Body of pancreas (tissue), 4 donors: ENCODE measurements around the gene CFDP1. TPM values are rescaled to one million over a fixed set of nuclear protein-coding genes. Genes with fewer than 3 reads are reported as not detected.

ENCODE experiments used
- ATAC-seq: fragments of 150-250 bp; one replicate; pipeline ENCODE4 v1.9.1; 2016
- DNase-seq, 4 donors: peaks; one replicate each; pipeline ENCODE4 v3.0.0-alpha.2; 2019
- H3K27ac ChIP-seq, 4 donors: fragments of 200-600 bp; sonication (generic); 1 replicate in 3 of 4; 2 replicates in 1 of 4; pipeline versions ENCODE4 v1.5.1 to v1.6.1; 2016 to 2019; ENCODE audit warnings: mild to moderate bottlenecking in 1 of 4, mixed read lengths in 1 of 4, moderate library complexity in 1 of 4
- H3K27me3 ChIP-seq, 2 donors: fragments of 200-600 bp; sonication (generic); one replicate each; pipeline ENCODE4 v1.6.0; 2016; ENCODE audit warnings: mild to moderate bottlenecking in 1 of 2
- H3K36me3 ChIP-seq, 2 donors: fragments of 200-600 bp; sonication (generic); replicated peaks in 1 of 2; 2 replicates each; pipeline ENCODE4 v1.5.1; 2016; ENCODE audit warnings: low read depth in 2 of 2; ENCODE audit not compliant: insufficient read depth in 1 of 2
- H3K4me1 ChIP-seq: fragments of 200-600 bp; sonication (generic); one replicate; pipeline ENCODE4 v1.6.0; 2016
- H3K4me3 ChIP-seq, 2 donors: fragments of 200-600 bp; sonication (generic); 1 replicate in 1 of 2; 2 replicates in 1 of 2; pipeline ENCODE4 v1.5.1; 2016 to 2019
- H3K9me3 ChIP-seq, 3 donors: fragments of 200-600 bp; sonication (generic); 1 replicate in 2 of 3; 2 replicates in 1 of 3; pipeline ENCODE4 v1.5.1; 2016
- POLR2A ChIP-seq, 3 donors: fragments of 450-650 bp; IDR thresholded peaks; one replicate each; pipeline ENCODE4 v1.6.1; 2016; ENCODE audit warnings: antibody characterized with exemption in 3 of 3, mild to moderate bottlenecking in 2 of 3
- WGBS, 2 donors: methylation state at CpG; one replicate each; pipeline ENCODE4 v1.1.5; 2017; 5-methylcytosine and 5-hydroxymethylcytosine counted together
- intact Hi-C: fragments of 100-400 bp; cut with DNase I; formaldehyde crosslinking; loops from one replicate; pipeline ENCODE4 v1.15.1; 2023
- total RNA-seq, 2 donors: library from RNA; depleted of rRNA; stranded (reverse); fragments of >200 nt; gene quantifications; one replicate each; pipeline ENCODE4 v1.1.0, GENCODE V29; 2016
- TF ChIP-seq, protein P1 (sequence below), 7 experiments: fragments of 450-650 bp in 4 of 7; fragments of 200-600 bp in 3 of 7; sonication (generic) in 3 of 7; IDR thresholded peaks; one replicate each; pipeline ENCODE4 v1.5.1; 2016 to 2019; ENCODE audit warnings: antibody characterized with exemption in 7 of 7

CFDP1 gene
- total RNA-seq, 2 donors from 2014 or later: 34.0 to 65.3 TPM

DNA sequence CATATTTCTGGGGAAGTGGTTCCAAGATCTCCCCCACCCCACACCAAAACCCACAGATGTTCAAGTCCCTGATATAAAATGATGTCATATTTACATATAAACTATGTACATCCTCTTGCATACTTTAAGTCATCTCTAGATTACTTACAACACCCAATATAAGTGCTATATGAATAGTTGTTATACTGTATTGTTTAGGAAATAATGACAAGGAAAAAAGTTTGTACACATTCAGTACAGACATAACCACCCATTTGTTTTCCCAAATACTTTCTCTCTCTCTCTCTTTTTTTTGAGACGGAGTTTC is 11.5 kb downstream of the CFDP1 start:
- WGBS, 2 donors: 93 to 100% methylated on average over 1 of the region's 1 CpG
- peaks cover 27% of the 10 kb centered on the region for H3K4me1 ChIP-seq
- no peaks in the 10 kb centered on the region for H3K36me3 ChIP-seq
- intact Hi-C loops: no loop called here
- no peak for ATAC-seq
- TF ChIP-seq, protein P1, sequence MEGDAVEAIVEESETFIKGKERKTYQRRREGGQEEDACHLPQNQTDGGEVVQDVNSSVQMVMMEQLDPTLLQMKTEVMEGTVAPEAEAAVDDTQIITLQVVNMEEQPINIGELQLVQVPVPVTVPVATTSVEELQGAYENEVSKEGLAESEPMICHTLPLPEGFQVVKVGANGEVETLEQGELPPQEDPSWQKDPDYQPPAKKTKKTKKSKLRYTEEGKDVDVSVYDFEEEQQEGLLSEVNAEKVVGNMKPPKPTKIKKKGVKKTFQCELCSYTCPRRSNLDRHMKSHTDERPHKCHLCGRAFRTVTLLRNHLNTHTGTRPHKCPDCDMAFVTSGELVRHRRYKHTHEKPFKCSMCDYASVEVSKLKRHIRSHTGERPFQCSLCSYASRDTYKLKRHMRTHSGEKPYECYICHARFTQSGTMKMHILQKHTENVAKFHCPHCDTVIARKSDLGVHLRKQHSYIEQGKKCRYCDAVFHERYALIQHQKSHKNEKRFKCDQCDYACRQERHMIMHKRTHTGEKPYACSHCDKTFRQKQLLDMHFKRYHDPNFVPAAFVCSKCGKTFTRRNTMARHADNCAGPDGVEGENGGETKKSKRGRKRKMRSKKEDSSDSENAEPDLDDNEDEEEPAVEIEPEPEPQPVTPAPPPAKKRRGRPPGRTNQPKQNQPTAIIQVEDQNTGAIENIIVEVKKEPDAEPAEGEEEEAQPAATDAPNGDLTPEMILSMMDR (IDR thresholded peaks at IDR 0.05): no peak
- no peak for TF ChIP-seq POLR2A (IDR thresholded peaks at IDR 0.05)
- no peak overlapping the region for H3K4me3 ChIP-seq
- DNase-seq: no peak
- no peaks in the 10 kb centered on the region for H3K9me3 ChIP-seq
- peak overlapping the region in 3 of 4 donors; percentile 52 to 74 (median 57) for H3K27ac ChIP-seq
- H3K27me3 ChIP-seq: no peaks in the 10 kb centered on the region

DNA sequence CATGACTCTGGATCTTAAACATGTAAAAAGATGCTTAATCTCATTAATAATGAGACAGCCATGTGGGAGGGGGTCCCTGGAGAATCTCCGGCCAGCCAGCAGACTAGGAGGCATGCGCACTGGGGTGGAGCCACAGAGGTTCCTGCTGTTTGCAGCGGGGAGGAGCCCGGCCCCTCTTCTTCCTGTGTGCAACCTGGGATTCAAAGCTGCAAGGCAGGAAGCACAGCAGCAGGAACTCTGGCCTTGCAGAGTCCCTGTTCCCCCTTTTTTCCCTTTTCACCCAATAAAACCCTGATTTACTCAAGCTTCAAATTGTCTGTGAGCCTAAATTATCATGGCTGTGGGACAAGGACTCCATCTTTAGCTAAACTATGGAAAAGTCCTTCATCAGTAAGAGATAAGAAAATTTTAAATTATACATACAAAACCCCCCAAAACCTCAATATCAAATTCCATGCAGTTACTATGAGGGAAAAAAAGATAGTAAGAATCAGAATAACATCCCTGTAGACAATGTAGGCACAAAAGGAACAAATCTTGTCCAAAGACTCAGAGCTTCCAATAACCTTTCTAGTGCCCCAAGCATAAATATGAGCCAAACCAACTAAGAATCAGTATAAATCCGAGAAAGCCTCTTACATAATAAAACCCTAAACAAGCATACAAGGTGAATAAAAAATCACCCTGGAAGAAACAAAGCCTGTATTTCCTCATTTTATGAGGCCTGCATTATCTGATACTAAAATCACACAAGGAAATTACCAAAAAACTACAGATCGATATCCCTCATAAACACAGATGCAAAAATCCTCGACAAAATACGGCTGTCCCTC is 12.1 kb downstream of the CFDP1 start:
- 22 to 39% methylated on average over 8 of the region's 8 CpGs for WGBS, 2 donors
- H3K27ac ChIP-seq: peak overlapping the region in 3 of 4 donors; percentile 52 to 74 (median 57)
- no peak overlapping the region for H3K4me3 ChIP-seq
- ATAC-seq (peak; percentile 67), DNase-seq (peak; percentile 50 to 77 (median 70))
- H3K36me3 ChIP-seq: no peaks in the 10 kb centered on the region
- intact Hi-C loops: no loop called here
- H3K4me1 ChIP-seq: peaks cover 27% of the 10 kb centered on the region
- peak in 1 of 3 donors; percentile 28 for TF ChIP-seq POLR2A (IDR thresholded peaks at IDR 0.05)
- TF ChIP-seq, protein P1 (IDR thresholded peaks at IDR 0.05): no peak
- no peaks in the 10 kb centered on the region for H3K9me3 ChIP-seq
- H3K27me3 ChIP-seq: no peaks in the 10 kb centered on the region

- no peak overlapping the region for H3K27ac ChIP-seq
Observed at GRCh38 chr16:75416904-75417565, 16.3 kb downstream of the CFDP1 start.

GRCh38 chr16:75415169-75415905 is 18.0 kb downstream of the CFDP1 start:
- no peaks in the 10 kb centered on the region for H3K9me3 ChIP-seq
- TF ChIP-seq, protein P1 (IDR thresholded peaks at IDR 0.05): no peak
- no peak for TF ChIP-seq POLR2A (IDR thresholded peaks at IDR 0.05)

More at GRCh38 chr16:75416904-75417565, 16.3 kb downstream of the CFDP1 start:
- Histone ChIP-seq H3K9me3 (no peaks in the 10 kb centered on the region), H3K36me3 (peaks cover 0 to 5% of the 10 kb centered on the region in 2 donors), H3K4me1 (peaks cover 18% of the 10 kb centered on the region), H3K4me3 (no peak overlapping the region), H3K27me3 (no peaks in the 10 kb centered on the region)
- ATAC-seq (no peak), DNase-seq (no peak)
- no peak for TF ChIP-seq POLR2A (IDR thresholded peaks at IDR 0.05)
- TF ChIP-seq, protein P1 (IDR thresholded peaks at IDR 0.05): no peak
- intact Hi-C loops: no loop called here
- 34 to 45% methylated on average over 2 of the region's 2 CpGs for WGBS, 2 donors

More at GRCh38 chr16:75415169-75415905, 18.0 kb downstream of the CFDP1 start:
- intact Hi-C loops: no loop called here
- ATAC-seq: no peak
- H3K27ac ChIP-seq: no peak overlapping the region
- 84 to 86% methylated on average over 4 of the region's 4 CpGs for WGBS, 2 donors
- no peak for DNase-seq
- peaks cover 12% of the 10 kb centered on the region for H3K4me1 ChIP-seq
- H3K4me3 ChIP-seq: no peak overlapping the region
- H3K27me3 ChIP-seq: no peaks in the 10 kb centered on the region
- H3K36me3 ChIP-seq: peaks cover 0 to 12% of the 10 kb centered on the region in 2 donors
